GM12891 (cell line): ENCODE data around the gene EEF2.

Experiments used
- POLR2A ChIP-seq: IDR thresholded peaks from 2 replicates; pipeline ENCODE4 v1.6.1; 2011; ENCODE audit warnings: low read depth, low read length, control low read depth
- POLR2AphosphoS5 ChIP-seq: IDR thresholded peaks from 2 replicates; pipeline ENCODE4 v1.6.1; 2011; ENCODE audit warnings: low read depth, low read length, control low read depth
- POU2F2 ChIP-seq: IDR thresholded peaks from 2 replicates; pipeline ENCODE4 v1.6.1; 2011; ENCODE audit warnings: low read depth, mild to moderate bottlenecking, control low read depth, low read length, moderate library complexity
- SPI1 ChIP-seq: IDR thresholded peaks from 2 replicates; pipeline ENCODE4 v1.6.1; 2011; ENCODE audit warnings: low read depth, low read length, control low read depth
- TAF1 ChIP-seq: IDR thresholded peaks from 2 replicates; pipeline ENCODE4 v1.6.1; 2011; ENCODE audit warnings: low read depth, low read length, control low read depth

DNA sequence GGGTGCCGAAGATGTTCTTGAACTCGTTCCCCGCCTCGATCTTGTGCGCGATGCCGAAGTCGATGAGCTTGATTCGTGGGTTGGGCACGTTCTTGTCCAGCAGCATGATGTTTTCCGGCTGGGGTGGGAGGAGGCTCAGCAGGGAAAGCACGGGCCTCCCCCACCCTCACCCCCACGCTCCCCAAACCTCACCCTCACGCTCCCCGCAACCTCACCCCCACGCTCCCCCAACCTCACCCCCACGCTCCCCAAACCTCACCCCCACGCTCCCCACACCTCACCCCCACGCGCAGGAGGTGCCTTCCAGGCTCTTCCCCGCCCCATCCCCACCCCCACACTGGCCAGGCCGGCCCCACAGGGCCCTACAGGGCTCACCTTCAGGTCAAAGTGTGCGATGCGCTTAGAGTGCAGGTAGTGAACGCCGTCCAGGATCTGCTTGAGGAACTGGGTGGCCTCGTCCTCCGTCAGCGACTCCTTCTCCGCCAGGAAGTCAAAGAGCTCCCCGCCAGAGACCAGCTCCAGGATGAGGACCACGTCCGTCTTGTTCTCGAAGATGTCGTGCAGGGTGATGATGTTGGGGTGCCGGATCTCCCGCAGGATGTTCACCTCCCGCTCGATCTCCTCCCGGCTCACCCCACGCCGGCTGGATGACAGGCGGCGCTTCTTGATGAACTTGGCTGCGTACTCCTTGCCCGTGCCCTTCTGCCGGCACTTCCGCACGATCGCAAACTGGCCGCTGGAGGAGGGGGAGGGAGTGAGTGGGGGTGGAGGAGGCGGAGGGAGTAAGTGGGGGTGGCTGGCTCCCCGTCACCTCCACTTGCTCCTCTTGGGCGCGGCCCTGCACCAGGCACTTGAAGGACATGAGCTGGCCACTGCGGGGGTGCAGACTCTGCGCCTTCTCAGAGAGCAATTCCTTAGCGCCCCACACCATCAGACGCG is 20.7 kb downstream of the EEF2 start:
- TF ChIP-seq POLR2AphosphoS5, result no peak
- TF ChIP-seq POLR2A, result no peak
- TF ChIP-seq TAF1, result no peak
- no peak for TF ChIP-seq POU2F2
- no peak for TF ChIP-seq SPI1
